ENCODE measurements around the gene GAN.
"Not testable (repeated sequence)": the region's sequence is repeated elsewhere in the genome, so short reads cannot be mapped to it uniquely, and the experiment has no call there.

Gene GAN

GRCh38 chr16:81337097-81337496 lies 22.3 kb downstream of the GAN start:
- Histone ChIP-seq H3K4me3 (no peak overlapping the region), H3K27ac (no peak overlapping the region)

- not testable (repeated sequence) for H3K27ac ChIP-seq, H3K4me3 ChIP-seq
These were observed 30.4 kb downstream of the GAN start for GRCh38 chr16:81345172-81345571.

GRCh38 chr16:81347425-81347824 lies 32.7 kb downstream of the GAN start:
- no peak overlapping the region for H3K27ac ChIP-seq
- H3K4me3 ChIP-seq: no peak overlapping the region

GRCh38 chr16:81349608-81350305 lies 35.0 kb downstream of the GAN start:
- no peak overlapping the region for H3K27ac ChIP-seq
- no peak overlapping the region for H3K4me3 ChIP-seq

- H3K27ac ChIP-seq: no peak overlapping the region
These were observed 35.5 kb downstream of the GAN start for GRCh38 chr16:81350306-81350615.

GRCh38 chr16:81353895-81354294 lies 39.1 kb downstream of the GAN start:
- H3K27ac ChIP-seq: no peak overlapping the region
- H3K4me3 ChIP-seq: no peak overlapping the region

More at GRCh38 chr16:81350306-81350615, 35.5 kb downstream of the GAN start:
- H3K4me3 ChIP-seq: no peak overlapping the region

- Histone ChIP-seq H3K27ac (no peak overlapping the region), H3K4me3 (no peak overlapping the region)
These were observed 43.0 kb downstream of the GAN start for GRCh38 chr16:81357711-81358260.

GRCh38 chr16:81358860-81359259 lies 44.1 kb downstream of the GAN start:
- Histone ChIP-seq H3K4me3 (no peak overlapping the region), H3K27ac (no peak overlapping the region)

GRCh38 chr16:81360135-81360534 lies 45.4 kb downstream of the GAN start:
- H3K4me3 ChIP-seq: no peak overlapping the region
- no peak overlapping the region for H3K27ac ChIP-seq

GRCh38 chr16:81365731-81366130 lies 51.0 kb downstream of the GAN start:
- Histone ChIP-seq H3K27ac (no peak overlapping the region), H3K4me3 (no peak overlapping the region)

GRCh38 chr16:81366316-81366932 lies 51.7 kb downstream of the GAN start:
- no peak overlapping the region for H3K4me3 ChIP-seq
- no peak overlapping the region for H3K27ac ChIP-seq

- H3K4me3 ChIP-seq: no peak overlapping the region
- peak overlapping the region in 6 of 21 experiments; percentile 2 to 70 (median 56) for H3K27ac ChIP-seq
These were observed 53.1 kb downstream of the GAN start for GRCh38 chr16:81367821-81368220.

- H3K27ac ChIP-seq: peak overlapping the region in 5 of 21 experiments; percentile 4 to 22 (median 21)
- no peak overlapping the region for H3K4me3 ChIP-seq
These were observed 55.2 kb downstream of the GAN start for GRCh38 chr16:81369888-81370504.

GRCh38 chr16:81371106-81371505 lies 56.3 kb downstream of the GAN start:
- peak overlapping the region in 3 of 21 experiments; percentile 21 to 58 (median 21) for H3K27ac ChIP-seq

GRCh38 chr16:81374550-81374949 lies 59.8 kb downstream of the GAN start:
- Histone ChIP-seq H3K4me3 (no peak overlapping the region), H3K27ac (no peak overlapping the region)

More at GRCh38 chr16:81371106-81371505, 56.3 kb downstream of the GAN start:
- H3K4me3 ChIP-seq: no peak overlapping the region

- Histone ChIP-seq H3K4me3 (no peak overlapping the region), H3K27ac (peak overlapping the region in 8 of 21 experiments; percentile 5 to 62 (median 40))
These were observed 62.1 kb downstream of the GAN start for GRCh38 chr16:81376880-81377279.

GRCh38 chr16:81378049-81378448 lies 63.3 kb downstream of the GAN start:
- no peak overlapping the region for H3K4me3 ChIP-seq
- H3K27ac ChIP-seq: peak overlapping the region in 7 of 21 experiments; percentile 8 to 62 (median 38)

GRCh38 chr16:81380932-81381331 lies 66.2 kb downstream of the GAN start:
- Histone ChIP-seq H3K27ac (no peak overlapping the region), H3K4me3 (no peak overlapping the region)

- Histone ChIP-seq H3K27ac (peak overlapping the region in 10 of 21 experiments; percentile 3 to 89 (median 55)), H3K4me3 (no peak overlapping the region)
These were observed 69.2 kb downstream of the GAN start for GRCh38 chr16:81384006-81384405.

GRCh38 chr16:81385031-81385756 lies 70.4 kb downstream of the GAN start:
- Histone ChIP-seq H3K4me3 (no peak overlapping the region), H3K27ac (peak overlapping the region in 11 of 21 experiments; percentile 31 to 89 (median 49))

Data from skin epidermis (tissue), 12 donors.